ENCODE measurements around the gene STS. TPM values are rescaled to one million over a fixed set of nuclear protein-coding genes. Genes with fewer than 3 reads are reported as not detected.
A peak's percentile ranks its signal among the peaks of the same experiment; 100 is the strongest.

The STS gene
- polyA plus RNA-seq, 3 donors = 3.1 to 7.8 (median 6.3) TPM

DNA sequence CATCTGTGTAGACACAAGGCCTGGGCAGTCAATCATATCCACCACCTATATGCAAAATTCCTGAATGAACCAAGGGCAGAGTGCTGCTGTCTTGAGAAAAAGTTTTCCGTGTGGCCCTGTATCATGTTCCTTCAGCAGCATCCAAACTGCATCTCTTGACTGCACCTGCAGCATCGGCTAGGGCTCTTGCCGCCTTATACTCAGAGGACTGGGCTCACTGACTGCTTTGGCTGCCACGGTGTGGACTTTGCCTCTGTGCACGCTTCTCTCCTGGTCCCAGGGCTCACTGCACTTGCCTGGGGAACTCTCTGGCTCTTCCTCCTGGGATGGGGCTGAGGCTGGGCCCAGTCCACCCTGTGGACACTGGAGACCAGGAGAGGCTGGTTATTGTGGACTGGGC lies 39.5 kb upstream of the STS start:
- H3K4me3 Mint-ChIP-seq = no peak overlapping the region
- peaks cover 23 to 50% of the 10 kb centered on the region in 2 donors for H3K36me3 Mint-ChIP-seq
- intact Hi-C loops (cut with micrococcal nuclease) = no loop called here
- Histone ChIP-seq H3K4me1 (ENCODE audit: control insufficient read depth in 1 of 2, insufficient read depth in 2 of 2, low read length in 2 of 2) (peaks cover 28 to 38% of the 10 kb centered on the region in 2 donors), H3K4me3 (replicated peaks in 1 of 3; ENCODE audit: low read depth in 2 of 3, low read length in 3 of 3) (no peak overlapping the region), H3K36me3 (replicated peaks in 1 of 2; ENCODE audit: control insufficient read depth in 1 of 2, insufficient read depth in 2 of 2, low read length in 2 of 2) (peaks cover 12 to 45% of the 10 kb centered on the region in 2 donors), H3K27me3 (ENCODE audit: control insufficient read depth in 2 of 2, insufficient read depth in 2 of 2, low read length in 2 of 2) (no peaks in the 10 kb centered on the region), H3K9ac (ENCODE audit: insufficient read depth, low read length, poor library complexity, severe bottlenecking) (no peak overlapping the region), H3K4me2 (replicated peaks; ENCODE audit: extremely low read depth, low read length, poor library complexity, severe bottlenecking) (no peak overlapping the region), H3K9me3 (replicated peaks in 1 of 2; ENCODE audit: control insufficient read depth in 1 of 2, insufficient read depth in 1 of 2, low read length in 2 of 2) (no peaks in the 10 kb centered on the region), H2AFZ (ENCODE audit: insufficient read depth, low read depth, low read length, poor library complexity, severe bottlenecking) (no peak overlapping the region), H3K79me2 (ENCODE audit: insufficient read depth, low read length) (peaks cover 34% of the 10 kb centered on the region), H3K27ac (ENCODE audit: low read depth in 1 of 2, low read length in 2 of 2) (no peak overlapping the region), H4K20me1 (ENCODE audit: insufficient read depth, low read length) (peaks cover 59% of the 10 kb centered on the region)
- H3K4me1 Mint-ChIP-seq = peaks cover 31% of the 10 kb centered on the region
- H3K27ac Mint-ChIP-seq = no peak overlapping the region
- no peak for DNase-seq
- 100% methylated on average over 3 of the region's 5 CpGs for WGBS (ENCODE audit: insufficient coverage)
- no peaks in the 10 kb centered on the region for H3K9me3 Mint-ChIP-seq
- H3K27me3 Mint-ChIP-seq (ENCODE audit: low read depth in 3 of 3) = no peaks in the 10 kb centered on the region
- TF ChIP-seq, protein P1, sequence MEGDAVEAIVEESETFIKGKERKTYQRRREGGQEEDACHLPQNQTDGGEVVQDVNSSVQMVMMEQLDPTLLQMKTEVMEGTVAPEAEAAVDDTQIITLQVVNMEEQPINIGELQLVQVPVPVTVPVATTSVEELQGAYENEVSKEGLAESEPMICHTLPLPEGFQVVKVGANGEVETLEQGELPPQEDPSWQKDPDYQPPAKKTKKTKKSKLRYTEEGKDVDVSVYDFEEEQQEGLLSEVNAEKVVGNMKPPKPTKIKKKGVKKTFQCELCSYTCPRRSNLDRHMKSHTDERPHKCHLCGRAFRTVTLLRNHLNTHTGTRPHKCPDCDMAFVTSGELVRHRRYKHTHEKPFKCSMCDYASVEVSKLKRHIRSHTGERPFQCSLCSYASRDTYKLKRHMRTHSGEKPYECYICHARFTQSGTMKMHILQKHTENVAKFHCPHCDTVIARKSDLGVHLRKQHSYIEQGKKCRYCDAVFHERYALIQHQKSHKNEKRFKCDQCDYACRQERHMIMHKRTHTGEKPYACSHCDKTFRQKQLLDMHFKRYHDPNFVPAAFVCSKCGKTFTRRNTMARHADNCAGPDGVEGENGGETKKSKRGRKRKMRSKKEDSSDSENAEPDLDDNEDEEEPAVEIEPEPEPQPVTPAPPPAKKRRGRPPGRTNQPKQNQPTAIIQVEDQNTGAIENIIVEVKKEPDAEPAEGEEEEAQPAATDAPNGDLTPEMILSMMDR (IDR thresholded peaks at IDR 0.05) = no peak

DNA sequence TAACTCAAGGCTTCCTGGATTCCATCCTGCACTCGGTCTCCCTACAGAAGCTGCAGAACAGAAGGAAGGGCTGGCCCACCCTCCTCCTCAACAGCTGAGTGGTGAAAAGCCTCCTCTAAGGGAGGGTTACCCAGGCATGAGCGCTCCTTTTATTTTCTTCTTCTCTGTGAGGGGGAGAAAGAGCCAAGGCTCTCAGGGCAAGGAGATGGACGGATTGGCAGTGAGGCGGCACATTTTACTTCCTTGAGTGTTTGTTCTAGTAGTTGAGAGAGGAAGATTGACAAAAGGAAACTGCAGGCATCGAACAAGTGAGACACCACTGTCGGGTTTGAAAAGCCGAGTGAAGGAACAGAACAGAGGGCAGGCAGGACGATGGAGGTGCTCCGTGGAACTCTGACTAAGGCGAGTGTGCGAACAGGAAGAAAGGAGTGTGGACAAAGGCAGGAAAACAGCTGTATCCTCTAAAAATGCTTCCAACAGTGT lies 38.4 kb upstream of the STS start:
- H2AFZ ChIP-seq (ENCODE audit: insufficient read depth, low read depth, low read length, poor library complexity, severe bottlenecking) = peak overlapping the region; percentile 24
- peaks cover 31% of the 10 kb centered on the region for H3K4me1 Mint-ChIP-seq

More for the DNA sequence above, 38.4 kb upstream of the STS start:
- peak overlapping the region in 1 of 2 donors; percentile 58 for H3K27ac ChIP-seq (ENCODE audit: low read depth in 1 of 2, low read length in 2 of 2)
- 0% methylated on average over 1 of the region's 11 CpGs for WGBS (ENCODE audit: insufficient coverage)
- no peaks in the 10 kb centered on the region for H3K27me3 ChIP-seq (ENCODE audit: control insufficient read depth in 2 of 2, insufficient read depth in 2 of 2, low read length in 2 of 2)
- H3K9me3 Mint-ChIP-seq = no peaks in the 10 kb centered on the region
- peaks cover 10 to 35% of the 10 kb centered on the region in 2 donors for H3K36me3 ChIP-seq (replicated peaks in 1 of 2; ENCODE audit: control insufficient read depth in 1 of 2, insufficient read depth in 2 of 2, low read length in 2 of 2)
- peak overlapping the region; percentile 49 for H3K4me2 ChIP-seq (replicated peaks; ENCODE audit: extremely low read depth, low read length, poor library complexity, severe bottlenecking)
- H3K4me3 ChIP-seq (replicated peaks in 1 of 3; ENCODE audit: low read depth in 2 of 3, low read length in 3 of 3) = peak overlapping the region in 2 of 3 experiments; percentile 15 to 44
- H3K27ac Mint-ChIP-seq = peak overlapping the region; percentile 50 to 91 (median 74)
- no peaks in the 10 kb centered on the region for H3K27me3 Mint-ChIP-seq (ENCODE audit: low read depth in 3 of 3)
- DNase-seq = no peak
- H4K20me1 ChIP-seq (ENCODE audit: insufficient read depth, low read length) = peaks cover 69% of the 10 kb centered on the region
- no peaks in the 10 kb centered on the region for H3K9me3 ChIP-seq (replicated peaks in 1 of 2; ENCODE audit: control insufficient read depth in 1 of 2, insufficient read depth in 1 of 2, low read length in 2 of 2)
- H3K4me3 Mint-ChIP-seq = peak overlapping the region; percentile 58 to 85
- intact Hi-C loops (cut with micrococcal nuclease) = no loop called here
- peaks cover 43% of the 10 kb centered on the region for H3K79me2 ChIP-seq (ENCODE audit: insufficient read depth, low read length)
- TF ChIP-seq, protein P1 (IDR thresholded peaks at IDR 0.05) = no peak
- H3K9ac ChIP-seq (ENCODE audit: insufficient read depth, low read length, poor library complexity, severe bottlenecking) = no peak overlapping the region
- H3K4me1 ChIP-seq (ENCODE audit: control insufficient read depth in 1 of 2, insufficient read depth in 2 of 2, low read length in 2 of 2) = peaks cover 28 to 38% of the 10 kb centered on the region in 2 donors
- peaks cover 19 to 50% of the 10 kb centered on the region in 2 donors for H3K36me3 Mint-ChIP-seq

Data from CD14-positive monocyte (primary cell).